ENCODE data around the gene GCDH.
"Not testable (repeated sequence)": the region's sequence is repeated elsewhere in the genome, so short reads cannot be mapped to it uniquely, and the experiment has no call there.

GCDH gene

DNA sequence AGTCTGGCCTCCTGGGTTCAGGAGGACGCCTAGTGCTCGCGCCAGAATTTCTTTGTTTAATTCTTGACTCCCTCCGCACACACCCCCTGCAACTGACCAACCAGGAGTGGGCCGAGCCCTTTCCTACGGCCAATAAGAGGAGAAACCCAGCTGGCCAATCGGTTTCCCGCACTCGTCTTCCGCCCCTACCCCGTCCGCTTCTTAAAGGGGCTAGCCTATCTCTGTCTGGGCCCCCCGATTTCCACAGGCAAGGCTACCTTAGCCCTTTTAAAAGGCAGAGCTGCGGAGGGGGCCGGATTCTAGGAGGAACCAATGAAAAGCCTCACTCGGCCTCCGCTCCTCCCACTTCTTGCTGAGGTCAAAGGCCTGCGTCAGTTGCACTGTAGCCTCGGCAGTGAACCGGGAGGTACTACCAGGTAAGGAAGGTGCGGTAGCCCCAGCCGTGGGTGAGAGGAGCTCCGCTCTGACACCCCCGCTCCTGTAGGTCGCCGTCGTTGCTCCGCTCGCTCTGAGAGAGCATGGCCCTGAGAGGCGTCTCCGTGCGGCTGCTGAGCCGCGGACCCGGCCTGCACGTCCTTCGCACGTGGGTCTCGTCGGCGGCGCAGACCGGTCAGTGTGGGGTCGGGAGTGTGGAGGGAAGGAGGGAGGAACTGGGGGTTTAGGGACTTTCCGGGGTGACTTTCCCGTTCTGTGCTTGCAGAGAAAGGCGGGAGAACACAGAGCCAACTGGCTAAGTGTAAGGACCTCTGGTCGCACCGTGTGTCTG is at the start of gene GCDH:
GCDH (plus strand) TSS at position 374 of the 766 bp plus-strand sequence; CDS start at position 519, 145 bp downstream.
- DNase-seq, result peak; percentile 97

DNA sequence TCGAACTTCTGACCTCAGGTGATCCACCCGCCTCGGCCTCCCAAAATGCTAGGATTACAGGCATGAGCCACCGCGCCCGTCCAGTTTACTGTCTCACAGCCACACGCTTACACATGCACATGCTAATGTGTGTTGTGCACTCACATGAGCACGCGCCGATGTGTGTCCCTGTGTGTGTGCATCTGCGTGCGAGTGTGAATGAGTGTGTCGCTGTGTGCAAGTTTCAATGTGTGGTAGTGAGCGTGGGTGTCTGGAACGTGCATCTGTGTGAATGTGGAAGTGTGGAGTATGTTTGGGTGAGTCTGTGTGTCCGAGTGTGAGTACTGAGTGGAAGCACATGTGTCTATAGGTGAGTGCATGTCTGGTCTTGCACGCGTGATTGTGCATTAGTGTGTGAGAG is 48.4 kb upstream of the GCDH start:
- no peak for DNase-seq

DNA sequence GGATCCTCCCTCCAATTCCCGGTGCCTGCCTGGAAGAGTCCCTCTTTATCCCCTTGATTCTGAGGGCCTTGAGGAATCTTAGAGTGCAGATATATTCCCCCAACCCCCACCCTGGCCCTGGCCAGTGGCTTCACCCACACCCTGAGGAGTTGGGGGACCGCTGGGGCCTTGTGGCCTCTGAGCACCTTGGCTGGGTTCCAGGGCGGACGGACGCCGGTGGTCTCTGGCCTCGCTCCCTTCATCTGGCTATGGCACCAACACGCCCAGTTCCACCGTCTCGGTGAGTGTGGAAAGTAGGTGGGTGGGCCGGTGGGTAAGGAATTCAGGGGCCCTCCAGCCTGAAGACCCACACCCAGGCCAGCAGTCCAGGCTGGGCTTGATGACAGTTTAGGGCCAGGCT is 47.6 kb upstream of the GCDH start:
- no peak for DNase-seq

DNA sequence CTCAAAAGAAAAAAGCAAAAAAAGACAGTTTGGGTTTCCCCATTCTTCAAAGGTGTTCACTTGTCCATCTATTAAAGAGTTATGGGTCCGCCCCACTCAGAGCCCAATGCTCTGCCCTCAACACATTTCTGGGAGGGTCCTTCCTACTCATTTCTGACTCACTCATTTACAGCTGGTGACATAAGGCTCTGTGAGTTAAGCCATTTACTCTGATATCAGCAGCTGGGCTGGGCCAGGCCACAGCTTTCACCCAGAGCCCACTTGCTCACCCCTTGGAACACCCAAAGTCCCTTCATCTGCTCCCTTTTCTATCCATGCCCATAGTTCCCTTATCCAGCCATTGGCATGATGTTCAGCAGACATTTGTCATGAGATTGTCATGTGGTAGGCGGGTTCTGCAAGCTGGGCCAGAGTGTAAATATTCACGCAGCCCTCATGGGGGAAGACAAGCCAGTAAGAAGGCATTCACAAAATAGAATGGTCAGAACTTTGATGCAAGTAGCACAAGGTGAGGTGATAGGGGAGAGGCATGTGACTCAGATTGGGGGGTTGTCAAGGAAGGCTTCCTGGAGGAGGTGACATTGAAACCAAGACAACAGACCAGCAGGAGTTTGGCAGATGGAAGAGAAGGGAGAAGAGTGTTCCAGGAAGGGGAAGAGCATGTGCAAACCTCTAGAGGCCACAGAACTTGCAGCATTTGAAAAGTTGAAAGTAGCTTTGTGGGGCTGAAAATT is 46.8 kb upstream of the GCDH start:
- no peak for DNase-seq

DNA sequence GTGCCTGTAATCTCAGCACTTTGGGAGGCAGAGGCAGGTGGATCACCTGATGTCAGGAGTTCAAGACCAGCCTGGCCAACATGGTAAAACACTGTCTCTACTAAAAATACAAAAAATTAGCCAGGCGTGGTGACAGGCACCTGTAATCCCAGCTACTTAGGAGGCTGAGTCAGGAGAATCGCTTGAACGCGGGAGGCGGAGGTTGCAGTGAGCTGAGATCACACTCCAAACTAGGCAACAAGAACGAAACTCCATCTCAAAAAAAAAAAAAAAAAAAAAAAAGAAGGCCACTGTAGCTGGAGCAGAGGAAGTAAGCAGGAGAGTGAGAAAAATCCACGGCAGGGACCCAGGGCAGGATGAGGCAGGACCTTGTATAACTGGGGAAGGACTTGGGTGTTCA is 44.3 kb upstream of the GCDH start:
- DNase-seq, result not testable (repeated sequence)

DNA sequence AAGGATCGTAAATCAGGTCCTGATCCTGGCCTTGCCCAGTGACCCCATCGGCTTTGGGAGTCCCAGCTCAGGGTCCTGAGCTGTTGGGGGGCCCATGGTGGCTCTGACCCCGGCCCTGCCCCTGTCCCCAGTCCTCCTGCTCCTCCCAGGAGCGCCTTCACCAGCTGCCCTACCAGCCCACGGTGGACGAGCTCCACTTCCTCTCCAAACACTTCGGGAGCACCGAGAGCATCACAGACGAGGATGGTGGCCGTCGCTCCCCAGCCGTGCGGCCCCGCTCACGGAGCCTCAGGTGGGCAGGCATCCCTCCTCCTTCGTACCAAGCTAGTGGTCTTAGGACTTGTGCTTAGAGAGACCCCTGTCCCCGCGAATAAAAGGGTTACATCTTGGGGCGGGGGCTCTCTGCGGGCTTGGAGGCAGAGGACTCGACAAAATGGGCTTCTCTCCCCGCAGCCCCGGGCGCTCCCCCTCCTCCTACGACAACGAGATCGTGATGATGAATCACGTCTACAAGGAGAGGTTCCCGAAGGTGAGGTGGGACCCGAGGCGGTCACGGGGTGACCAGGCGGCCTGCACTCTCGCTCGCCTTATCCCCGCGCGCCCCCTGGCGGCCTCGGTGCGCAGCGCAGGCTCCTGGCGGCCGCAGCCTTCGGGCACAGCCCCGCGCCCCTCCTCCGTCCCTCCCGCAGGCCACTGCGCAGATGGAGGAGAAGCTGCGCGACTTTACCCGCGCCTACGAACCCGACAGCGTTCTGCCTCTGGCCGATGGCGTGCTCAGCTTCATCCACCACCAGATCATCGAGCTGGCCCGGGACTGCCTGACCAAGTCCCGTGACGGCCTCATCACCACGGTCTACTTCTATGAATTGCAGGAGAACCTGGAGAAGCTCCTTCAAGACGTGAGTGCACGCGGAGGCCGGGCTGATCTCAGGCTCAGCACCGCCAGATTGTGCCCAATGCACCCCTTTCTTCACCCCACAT is 43.5 kb upstream of the GCDH start:
- peak; percentile 57 for DNase-seq

DNA sequence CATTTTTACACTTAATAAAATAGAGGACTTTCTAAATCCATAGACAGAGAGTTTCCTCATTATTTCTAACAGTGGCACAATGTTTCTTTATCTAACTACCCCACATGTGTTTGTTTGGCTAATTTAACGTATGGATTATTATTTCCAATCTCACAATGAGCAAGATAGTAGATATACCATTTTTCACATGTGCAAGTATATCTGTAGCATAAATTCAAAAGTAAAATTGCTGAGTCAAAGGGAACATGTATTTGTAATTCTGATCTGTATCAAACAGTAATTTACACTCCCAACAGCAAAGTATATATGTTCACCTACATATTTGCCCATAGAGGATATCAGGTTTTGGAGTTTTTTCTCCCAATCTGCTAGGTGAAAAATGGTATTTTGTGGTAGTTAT is 34.3 kb upstream of the GCDH start:
- no peak for DNase-seq

DNA sequence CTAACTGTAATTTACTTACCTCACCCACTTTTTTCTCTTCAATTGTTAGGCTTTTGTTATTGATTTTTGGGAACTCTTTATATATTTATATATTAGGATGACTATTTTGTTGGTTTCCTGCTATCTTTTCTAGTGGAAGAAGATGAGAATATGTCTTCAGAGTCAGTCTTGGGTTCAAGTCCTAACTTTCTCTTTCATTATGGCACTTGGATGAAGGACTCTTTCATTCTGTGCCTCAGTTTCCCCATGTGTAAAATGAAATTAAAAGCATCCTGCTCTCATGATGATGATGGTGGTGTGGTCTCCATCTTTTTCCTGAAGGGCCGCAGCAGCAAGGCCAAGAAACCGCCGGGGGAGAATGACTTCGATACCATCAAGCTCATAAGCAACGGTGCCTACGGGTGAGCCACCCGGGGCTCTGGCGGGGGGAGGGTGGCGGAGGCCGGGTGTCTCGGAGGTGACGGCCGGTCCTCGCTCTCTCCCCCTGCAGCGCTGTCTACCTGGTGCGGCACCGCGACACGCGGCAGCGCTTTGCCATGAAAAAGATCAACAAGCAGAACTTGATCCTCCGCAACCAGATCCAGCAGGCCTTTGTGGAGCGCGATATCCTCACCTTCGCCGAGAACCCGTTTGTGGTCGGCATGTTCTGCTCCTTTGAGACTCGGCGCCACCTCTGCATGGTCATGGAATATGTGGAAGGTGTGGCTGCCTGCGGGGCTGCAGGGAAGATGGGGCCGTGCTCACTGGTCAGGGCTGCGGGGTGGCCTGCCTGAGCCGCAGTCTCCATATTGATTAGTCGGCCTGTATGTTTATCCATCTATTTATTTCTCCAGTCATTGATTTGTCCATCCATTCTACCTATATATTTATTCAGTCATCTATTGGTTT is 32.7 kb upstream of the GCDH start:
- DNase-seq, result no peak

DNA sequence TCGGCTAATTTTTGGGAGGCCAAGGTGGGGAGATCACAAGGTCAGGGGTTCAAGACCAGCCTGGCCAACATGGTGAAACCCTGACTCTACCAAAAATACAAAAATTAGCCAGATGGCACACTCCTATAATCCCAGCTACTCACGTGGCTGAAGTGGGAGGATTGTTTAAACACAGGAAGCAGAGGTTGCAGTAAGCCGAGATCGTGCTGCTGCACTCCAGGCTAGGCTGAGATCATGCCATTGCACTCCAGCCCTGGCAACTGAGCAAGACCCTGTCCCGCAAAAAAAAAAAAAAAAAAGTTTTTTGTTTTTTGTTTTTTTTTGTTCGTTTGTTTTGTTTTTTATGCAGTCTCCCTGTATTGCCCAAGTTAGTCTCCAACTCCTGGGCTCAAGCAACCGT is 31.4 kb upstream of the GCDH start:
- DNase-seq, result no peak

DNA sequence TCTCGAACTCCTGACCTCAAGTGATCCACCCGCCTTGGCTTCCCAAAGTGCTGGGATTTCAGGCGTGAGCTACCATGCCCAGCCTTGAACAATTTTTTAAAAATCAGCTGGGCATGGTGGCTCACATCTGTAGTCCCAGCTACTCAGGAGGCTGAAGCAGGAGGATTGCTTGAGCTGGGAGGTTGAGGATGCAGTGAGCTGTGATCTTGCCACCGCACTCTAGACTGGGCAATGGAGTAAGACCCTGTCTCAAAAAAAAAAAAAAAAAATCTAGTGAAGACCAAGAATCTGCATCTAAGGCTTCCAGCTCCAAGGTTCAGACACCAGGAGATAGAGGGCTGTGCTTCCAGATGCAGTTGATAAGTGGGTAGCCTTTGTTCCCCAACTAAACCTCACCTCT is 26.8 kb upstream of the GCDH start:
- DNase-seq, result no peak

DNA sequence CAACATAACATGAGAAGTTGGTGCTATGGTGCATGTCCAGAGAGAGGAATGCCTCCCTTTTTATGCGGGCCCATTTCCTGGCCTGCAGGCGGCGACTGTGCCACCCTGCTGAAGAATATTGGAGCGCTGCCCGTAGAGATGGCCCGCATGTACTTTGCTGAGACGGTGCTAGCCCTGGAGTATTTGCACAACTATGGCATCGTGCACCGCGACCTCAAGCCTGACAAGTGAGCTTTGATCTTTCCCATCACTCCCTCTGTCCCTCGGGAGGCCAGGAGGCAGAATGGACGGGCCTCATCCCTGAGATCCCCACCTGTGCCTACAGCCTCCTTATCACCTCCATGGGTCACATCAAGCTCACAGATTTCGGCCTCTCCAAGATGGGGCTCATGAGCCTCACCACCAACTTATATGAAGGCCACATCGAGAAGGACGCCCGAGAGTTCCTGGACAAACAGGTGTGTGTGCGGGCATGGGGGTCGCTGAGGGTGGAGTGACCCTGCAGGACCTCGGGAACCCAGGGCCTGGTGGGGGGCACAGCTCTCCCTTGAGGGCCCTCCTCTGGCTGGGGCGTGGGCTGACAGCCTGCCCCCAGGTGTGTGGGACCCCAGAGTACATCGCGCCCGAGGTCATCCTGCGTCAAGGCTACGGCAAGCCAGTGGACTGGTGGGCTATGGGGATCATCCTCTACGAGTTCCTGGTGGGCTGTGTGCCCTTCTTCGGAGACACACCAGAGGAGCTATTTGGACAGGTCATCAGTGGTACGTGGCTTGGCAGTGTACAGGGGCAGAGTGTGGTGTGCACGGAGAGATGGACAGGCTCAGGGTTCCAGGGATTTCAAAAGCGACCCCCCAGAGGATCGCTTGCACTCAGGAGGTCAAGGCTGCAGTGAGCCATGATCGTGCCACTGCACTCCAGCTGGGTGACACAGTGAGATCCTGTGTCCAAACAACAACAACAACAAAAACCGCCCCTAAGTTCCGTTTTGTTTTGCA is 25.9 kb upstream of the GCDH start:
- DNase-seq, result no peak

DNA sequence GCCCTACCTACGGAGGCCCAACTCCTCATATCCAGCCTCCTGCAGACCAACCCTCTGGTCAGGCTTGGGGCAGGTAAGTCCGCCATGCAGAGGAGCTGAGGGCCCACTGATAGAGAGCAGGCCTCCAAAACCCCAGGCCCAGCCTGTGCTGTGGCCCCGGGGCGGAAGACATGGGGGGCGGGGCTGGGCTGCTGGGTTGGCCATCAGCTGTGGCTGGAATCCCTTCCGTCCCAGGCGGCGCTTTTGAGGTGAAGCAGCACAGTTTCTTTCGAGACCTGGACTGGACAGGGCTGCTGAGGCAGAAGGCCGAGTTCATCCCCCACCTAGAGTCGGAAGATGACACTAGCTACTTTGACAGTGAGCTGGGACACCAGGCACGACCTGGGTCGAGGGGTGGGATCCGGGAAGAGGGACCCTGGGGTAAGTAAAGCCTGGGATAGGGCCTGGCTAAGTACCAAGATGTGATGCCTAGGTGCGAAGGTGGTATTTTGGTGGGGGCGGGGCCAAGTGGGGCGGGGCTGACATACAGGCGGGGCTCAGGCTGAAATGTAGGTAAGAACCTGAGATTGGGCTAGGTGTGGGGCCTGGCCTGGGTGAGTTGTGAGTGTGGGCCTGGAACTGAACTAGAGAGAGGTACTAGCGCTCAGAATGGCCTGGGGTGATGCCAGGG is 25.1 kb upstream of the GCDH start:
- no peak for DNase-seq

DNA sequence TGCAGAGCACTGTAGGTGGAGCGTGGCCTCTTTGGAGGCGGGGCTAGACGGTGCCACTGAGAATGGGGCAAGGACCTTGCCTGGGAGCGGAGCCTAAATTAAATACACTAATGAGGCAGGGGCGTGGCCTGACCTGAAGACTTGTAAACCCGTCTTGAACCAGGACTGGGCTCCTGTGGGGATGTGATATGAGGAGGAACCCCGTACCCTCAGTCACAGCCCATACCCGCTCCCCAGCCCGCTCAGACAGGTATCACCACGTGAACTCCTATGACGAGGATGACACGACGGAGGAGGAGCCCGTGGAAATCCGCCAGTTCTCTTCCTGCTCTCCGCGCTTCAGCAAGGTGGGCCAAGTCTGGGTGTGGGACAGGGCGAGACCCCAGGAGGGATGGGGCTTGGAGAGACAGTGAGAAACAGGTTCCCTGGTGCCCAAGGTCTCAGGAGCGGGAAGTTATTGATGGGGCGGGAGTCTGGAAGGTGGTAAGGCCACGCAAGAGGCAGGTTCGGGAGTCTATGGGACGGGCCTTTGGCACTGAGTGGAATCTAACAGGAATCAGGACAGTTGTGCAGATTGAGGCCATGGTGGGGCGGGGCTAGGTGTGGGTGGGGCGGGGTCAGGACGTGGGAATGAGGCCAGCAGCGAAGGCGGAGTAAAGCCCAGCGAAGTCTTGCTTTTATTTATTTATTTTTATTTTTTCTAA is 24.4 kb upstream of the GCDH start:
- DNase-seq, result no peak

DNA sequence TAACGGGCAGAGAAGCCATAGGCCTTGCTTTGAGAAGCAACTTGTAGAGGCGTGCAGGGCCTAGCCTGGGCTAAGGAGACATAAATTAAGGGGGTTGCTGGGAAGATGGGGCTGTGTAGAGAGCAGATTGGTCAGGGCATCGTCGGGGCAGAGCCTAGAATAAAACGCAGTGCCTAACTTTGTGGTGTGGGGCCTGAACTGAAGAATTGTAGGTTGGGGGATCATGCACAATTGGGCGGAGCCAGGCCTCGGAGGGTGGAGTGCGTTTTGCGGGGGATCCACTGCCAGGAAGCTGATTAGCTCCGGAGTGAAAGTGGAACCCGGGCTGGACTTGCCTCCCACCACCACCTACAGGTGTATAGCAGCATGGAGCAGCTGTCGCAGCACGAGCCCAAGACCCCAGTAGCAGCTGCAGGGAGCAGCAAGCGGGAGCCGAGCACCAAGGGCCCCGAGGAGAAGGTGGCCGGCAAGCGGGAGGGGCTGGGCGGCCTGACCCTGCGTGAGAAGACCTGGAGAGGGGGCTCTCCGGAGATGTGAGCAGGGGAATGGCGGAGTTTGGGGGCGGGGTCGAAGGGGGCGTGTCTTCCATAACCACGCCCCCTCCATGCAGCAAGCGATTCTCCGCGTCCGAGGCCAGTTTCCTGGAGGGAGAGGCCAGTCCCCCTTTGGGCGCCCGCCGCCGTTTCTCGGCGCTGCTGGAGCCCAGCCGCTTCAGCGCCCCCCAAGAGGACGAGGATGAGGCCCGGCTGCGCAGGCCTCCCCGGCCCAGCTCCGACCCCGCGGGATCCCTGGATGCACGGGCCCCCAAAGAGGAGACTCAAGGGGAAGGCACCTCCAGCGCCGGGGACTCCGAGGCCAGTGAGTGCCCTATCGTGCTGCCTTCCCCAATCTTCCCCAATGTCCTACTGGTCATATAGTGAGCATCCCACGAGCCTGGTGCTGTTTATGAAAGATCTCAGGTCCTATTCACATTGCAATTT is 23.6 kb upstream of the GCDH start:
- DNase-seq, result no peak

DNA sequence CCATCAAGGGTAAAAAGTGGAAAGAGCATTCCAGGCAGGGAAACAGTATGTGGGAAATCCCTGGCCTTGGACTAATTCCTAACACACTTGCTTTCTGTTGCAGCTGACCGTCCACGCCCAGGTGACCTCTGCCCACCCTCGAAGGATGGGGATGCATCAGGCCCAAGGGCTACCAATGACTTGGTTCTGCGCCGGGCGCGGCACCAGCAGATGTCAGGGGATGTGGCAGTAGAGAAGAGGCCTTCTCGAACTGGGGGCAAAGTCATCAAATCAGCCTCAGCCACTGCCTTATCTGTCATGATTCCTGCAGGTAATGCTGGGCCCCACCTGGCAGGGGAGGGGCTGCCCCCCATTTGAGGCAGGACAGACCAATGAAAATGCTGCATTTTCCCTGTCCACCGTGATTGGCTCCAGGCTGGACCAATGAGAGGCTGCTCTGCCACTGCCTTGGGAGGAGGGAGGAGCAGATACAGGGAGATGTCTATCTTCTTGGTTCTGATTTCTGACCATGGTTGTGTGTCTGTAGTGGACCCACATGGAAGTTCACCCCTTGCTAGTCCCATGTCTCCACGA is 22.3 kb upstream of the GCDH start:
- no peak for DNase-seq

DNA sequence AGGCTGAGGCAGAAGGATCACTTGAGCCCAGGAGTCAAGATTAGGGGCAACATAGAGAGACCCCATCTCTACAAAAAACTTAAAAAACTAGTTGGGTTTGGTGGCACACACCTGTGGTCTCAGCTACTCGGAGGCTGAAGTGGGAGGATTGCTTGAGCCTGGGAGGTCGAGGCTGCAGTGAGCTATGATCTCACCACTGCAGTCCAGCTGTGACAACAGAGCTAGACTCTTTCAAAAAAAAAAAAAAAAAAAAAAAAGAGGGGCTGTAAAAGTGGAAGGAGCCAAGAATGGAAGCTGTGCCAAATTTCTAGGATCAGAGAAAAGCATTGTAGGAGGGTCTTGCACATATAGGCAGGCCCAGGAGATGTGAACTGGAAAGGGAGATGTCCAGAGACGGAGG is 19.3 kb upstream of the GCDH start:
- no peak for DNase-seq

DNA sequence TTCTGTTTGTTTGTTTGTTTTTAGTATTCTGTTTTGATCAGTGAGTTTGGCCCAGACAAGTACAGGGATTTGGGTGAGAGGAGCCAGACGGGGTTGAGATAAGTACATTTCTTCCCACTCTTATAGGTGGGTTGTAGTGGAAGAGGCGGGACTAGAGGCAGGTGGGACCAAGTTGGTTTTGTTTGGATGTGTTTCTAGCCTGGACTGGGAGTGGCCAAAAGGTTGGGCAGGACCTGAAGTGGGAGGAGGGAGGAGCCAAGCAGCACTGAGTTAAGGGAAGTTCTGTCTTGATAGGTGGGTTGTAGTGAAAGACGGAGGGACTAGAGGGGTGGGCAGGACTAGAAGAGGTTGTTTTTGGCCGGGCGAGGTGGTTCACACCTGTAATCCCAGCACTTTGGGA is 18.7 kb upstream of the GCDH start:
- DNase-seq, result no peak

Measured in GDM1 (cell line).